Heart left ventricle (tissue), 16 donors: ENCODE results near the gene YIF1A. TPM values are rescaled to one million over a fixed set of nuclear protein-coding genes. Genes with fewer than 3 reads are reported as not detected.

ENCODE experiments used
- ATAC-seq, 4 donors: fragments of 200-7000 bp; cut with Tn5 transposase; one replicate each; pipeline ENCODE4 v1.9.1; 2020 to 2022; ENCODE audit warnings: moderate library complexity in 4 of 4, mild to moderate bottlenecking in 3 of 4, moderate number of reproducible peaks in 1 of 4
- DNase-seq, 5 donors: peaks; one replicate each; pipeline ENCODE4 v3.0.0-alpha.2; 2020
- H3K27ac ChIP-seq, 12 donors: fragments of 200-600 bp; sonication (generic) in 4 of 12; one replicate each; pipeline versions ENCODE4 v1.5.0 to v1.8.0; 2016 to 2022; ENCODE audit warnings: mild to moderate bottlenecking in 2 of 12
- H3K27me3 ChIP-seq, 9 donors: fragments of 200-600 bp; sonication (generic) in 2 of 9; one replicate each; pipeline versions ENCODE4 v1.5.1 to v1.8.0; 2016 to 2022; ENCODE audit warnings: mild to moderate bottlenecking in 3 of 9
- H3K36me3 ChIP-seq, 9 donors: fragments of 200-600 bp; sonication (generic) in 2 of 9; one replicate each; pipeline versions ENCODE4 v1.5.0 to v1.8.0; 2018 to 2022; ENCODE audit warnings: mild to moderate bottlenecking in 2 of 9
- H3K4me1 ChIP-seq, 12 donors: fragments of 200-600 bp; sonication (generic) in 4 of 12; one replicate each; pipeline versions ENCODE4 v1.5.0 to v1.8.0; 2016 to 2022; ENCODE audit warnings: mild to moderate bottlenecking in 3 of 12
- H3K4me3 ChIP-seq, 12 donors: fragments of 200-600 bp; sonication (generic) in 4 of 12; one replicate each; pipeline versions ENCODE4 v1.5.0 to v1.8.0; 2017 to 2022; ENCODE audit warnings: mild to moderate bottlenecking in 9 of 12, moderate library complexity in 4 of 12
- H3K9me3 ChIP-seq, 12 donors: fragments of 200-600 bp; sonication (generic) in 4 of 12; one replicate each; pipeline versions ENCODE4 v1.5.0 to v1.8.0; 2016 to 2022; ENCODE audit warnings: mild to moderate bottlenecking in 1 of 12
- CTCF ChIP-seq, 12 donors: fragments of 200-600 bp; sonication (generic) in 4 of 12; IDR thresholded peaks; one replicate each; pipeline versions ENCODE4 v1.5.0 to v1.8.0; 2018 to 2022; ENCODE audit warnings: antibody characterized with exemption in 12 of 12, mild to moderate bottlenecking in 5 of 12
- POLR2A ChIP-seq, 2 donors: fragments of 450-650 bp; IDR thresholded peaks; one replicate each; pipeline ENCODE4 v1.6.1; 2017; ENCODE audit warnings: antibody characterized with exemption in 2 of 2, mild to moderate bottlenecking in 2 of 2, moderate library complexity in 2 of 2
- WGBS, 4 donors: extraction: QIAGEN DNeasy Blood & Tissue Kit in 2 of 4; methylation state at CpG; one replicate each; pipeline versions ENCODE4 v1.1.5 to v1.1.7; 2013 to 2018; 5-methylcytosine and 5-hydroxymethylcytosine counted together
- intact Hi-C, 10 donors: fragments of 100-400 bp; cut with DNase I; formaldehyde crosslinking; loops; one replicate each; pipeline versions ENCODE4 v1.11.1 to v1.14.2; 2022
- polyA plus RNA-seq, 2 donors: library from polyadenylated mRNA; stranded (reverse); fragments of 200-250 nt; gene quantifications; one replicate each; pipeline ENCODE4 v1.2.3, GENCODE V29; 2013
- total RNA-seq, 9 donors: library from RNA; depleted of rRNA in 2 of 9; stranded (reverse); fragments of >200 nt in 2 of 9; fragmentation: NEBNext Ultra II Directional in 3 of 9; extraction: Animal tissue kit (Norgen Biotek cat#: 25700) in 3 of 9; gene quantifications; one replicate each; pipeline versions ENCODE4 v1.1.0 to v1.2.4, GENCODE V29; 2016 to 2023
- donor health status: ischemic (EF 13 %, LVEDD 7.1; RV severe dilation, severe dysfunction).
- donor health status: healthy with polysubstance abuse.
- donor health status: DM: no; HTN: yes; CAD: no.
- donor health status: DM: no; HTN: no; CAD: no.
- donor health status: ischemic (EF 25% LVEDD 6.9; RV normal size, moderate dysfunction).
- donor health status: ischemic (EF 25% LVEDD 5.7; RV mildly dilated, moderate dysfunction).
- donor health status: healthy.
- donor health status: DM: yes; HTN: yes; CAD: no.
- donor health status: ischemic (EF 35%, LVEDD 5.7; RV mildly dilated, moderate dysfunction).
- donor health status: nonischemic (EF 11% LVEDD 7.7; RV severe dilation, severe dysfunction).
- donor health status: DM: yes; HTN: yes; CAD: no.
- donor health status: PGD.
- donor health status: ischemic (EF 29% LVEDD 5.4; RV normal size, mild dysfunction).
- donor health status: nonischemic (EF 23%, LVEDD 6.1; RV moderate dilation, normal function).

Gene YIF1A
- total and polyA plus RNA-seq, 11 donors = 41.6 to 136 (median 65.3) TPM

GRCh38 chr11:66314186-66314501 lies 25.2 kb upstream of the YIF1A start:
- H3K4me3 ChIP-seq = peak overlapping the region in 10 of 12 donors; percentile 21 to 66 (median 62)
- TF ChIP-seq CTCF (IDR thresholded peaks at IDR 0.05) (no peak), POLR2A (IDR thresholded peaks at IDR 0.05) (no peak)
- 67 to 88% (median 81%) methylated on average over 1 of the region's 1 CpG for WGBS, 4 donors
- no peaks in the 10 kb centered on the region for H3K9me3 ChIP-seq
- H3K27me3 ChIP-seq = no peaks in the 10 kb centered on the region
- peak overlapping the region in 11 of 12 donors; percentile 64 to 94 (median 89) for H3K27ac ChIP-seq
- no peak for DNase-seq
- no peaks in the 10 kb centered on the region for H3K36me3 ChIP-seq
- peaks cover 0 to 57% (median 32%) of the 10 kb centered on the region in 12 donors for H3K4me1 ChIP-seq
- intact Hi-C loops = loop anchor here in 8 of 10 donors (5.0 kb wide), 3 partner anchors 33 to 363 kb away; partner anchors contain the start of genes B4GAT1 (in 3 of the 8), BRMS1 (in 3 of the 8) and RBM4B (in 1 of the 8)
- ATAC-seq = no peak

DNA sequence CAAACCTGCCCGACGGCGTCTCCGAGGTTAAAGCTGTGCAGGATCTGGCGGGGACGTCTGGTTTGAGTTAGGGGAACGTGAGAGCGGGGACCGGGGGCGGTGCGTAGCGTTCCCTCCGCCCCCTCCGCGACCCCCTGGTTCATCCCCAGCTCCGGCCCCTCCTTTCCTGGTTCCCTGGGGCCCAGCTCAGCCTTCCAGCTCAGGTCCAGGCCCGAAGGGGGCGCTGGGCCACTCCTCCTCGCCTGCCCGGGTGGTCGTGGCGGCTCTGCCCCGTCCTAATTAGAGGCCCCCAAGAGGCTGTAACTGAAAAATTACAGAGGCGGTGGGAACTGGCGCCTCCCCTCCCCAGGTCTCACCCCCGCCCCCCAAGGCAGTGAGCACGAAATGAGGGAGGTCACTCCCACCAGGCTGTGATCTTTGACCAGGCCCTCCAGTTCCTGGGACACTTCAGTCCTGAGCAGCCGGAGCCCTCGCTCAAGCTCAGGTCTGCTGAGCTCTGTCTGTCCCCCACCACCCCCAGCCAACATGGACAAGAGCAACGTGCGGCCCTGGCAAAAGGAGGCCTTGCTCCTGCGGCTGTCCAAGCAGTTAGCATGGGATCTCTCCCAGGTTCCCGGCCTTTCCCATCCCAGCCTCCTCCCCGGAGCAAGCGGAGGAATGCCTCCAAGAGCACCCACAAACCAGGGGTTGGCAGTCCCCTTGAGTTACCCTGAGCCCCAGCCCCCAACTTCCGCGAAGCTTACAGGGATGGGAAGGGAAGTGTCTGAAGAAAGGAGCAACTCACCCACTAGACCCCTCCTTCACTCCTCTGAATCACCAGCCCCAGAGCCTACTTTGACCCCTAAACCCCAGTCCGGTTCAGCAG lies 24.6 kb upstream of the YIF1A start:
- no peak for TF ChIP-seq POLR2A (IDR thresholded peaks at IDR 0.05)
- peak in 4 of 12 donors; percentile 13 to 35 (median 28) for TF ChIP-seq CTCF (IDR thresholded peaks at IDR 0.05)
- Histone ChIP-seq H3K9me3 (no peaks in the 10 kb centered on the region), H3K4me1 (peaks cover 0 to 52% (median 31%) of the 10 kb centered on the region in 12 donors), H3K27ac (peak overlapping the region; percentile 33 to 94 (median 88)), H3K27me3 (no peaks in the 10 kb centered on the region), H3K36me3 (no peaks in the 10 kb centered on the region), H3K4me3 (peak overlapping the region; percentile 14 to 66 (median 62))
- peak in 1 of 5 donors; percentile 76 for DNase-seq
- ATAC-seq = no peak
- intact Hi-C loops = loop anchor here in 8 of 10 donors (2.0 to 5.0 kb wide), 4 partner anchors 15 to 364 kb away; partner anchors contain the start of genes B4GAT1 (in 3 of the 8), BRMS1 (in 3 of the 8) and RBM4B (in 1 of the 8)
- 36 to 50% (median 44%) methylated on average over 17 to 38 of the region's 38 CpGs for WGBS, 4 donors

GRCh38 chr11:66312549-66313320 lies 23.8 kb upstream of the YIF1A start:
- intact Hi-C loops = loop anchor here in 9 of 10 donors (1.0 to 5.0 kb wide), 7 partner anchors 15 to 365 kb away; partner anchors contain the start of genes B4GAT1 (in 3 of the 9), BRMS1 (in 3 of the 9) and RBM4B (in 1 of the 9)
- H3K9me3 ChIP-seq = no peaks in the 10 kb centered on the region
- H3K4me1 ChIP-seq = peaks cover 0 to 44% (median 23%) of the 10 kb centered on the region in 12 donors
- peak overlapping the region; percentile 18 to 66 (median 62) for H3K4me3 ChIP-seq
- peak overlapping the region; percentile 53 to 94 (median 88) for H3K27ac ChIP-seq
- no peaks in the 10 kb centered on the region for H3K27me3 ChIP-seq
- 1 to 2% (median 2%) methylated on average over 43 to 52 of the region's 52 CpGs for WGBS, 4 donors
- TF ChIP-seq POLR2A (IDR thresholded peaks at IDR 0.05) (peak in 1 of 2 donors; percentile 80), CTCF (IDR thresholded peaks at IDR 0.05) (no peak)
- ATAC-seq = peak; percentile 86 to 90 (median 90)
- peak; percentile 99 for DNase-seq
- H3K36me3 ChIP-seq = no peaks in the 10 kb centered on the region
